Panc1 (cell line): ENCODE results near the gene COX7C. TPM values are rescaled to one million over a fixed set of nuclear protein-coding genes. Genes with fewer than 3 reads are reported as not detected.

Experiments used
- ATAC-seq: fragments of 200-7000 bp; cut with Tn5 transposase; 2 replicates; pipeline ENCODE4 v1.9.1; 2020; ENCODE audit warnings: mild to moderate bottlenecking, moderate library complexity
- BruUV-seq: library from RNA; stranded (reverse); fragments of 400-500 nt; replicated peaks from 2 replicates; lab custom pipeline; 2021; lab: Mats Ljungman, UMichigan
- CTCF ChIA-PET: fragments of 300-600 bp; sonication (Branson Sonifier 250); formaldehyde crosslinking; loops from one replicate; lab custom pipeline; 2022; ENCODE audit warnings: antibody characterized with exemption; lab: Charles Lee
- POLR2A ChIA-PET: fragments of 300-600 bp; sonication (Branson Sonifier 250); formaldehyde crosslinking; loops from one replicate; lab custom pipeline; 2022; ENCODE audit warnings: antibody characterized with exemption; lab: Charles Lee
- DNase-seq: peaks from one replicate; pipeline ENCODE4 v3.0.0-alpha.2; 2010; ENCODE audit warnings: low read depth, low spot score
- H3K27ac ChIP-seq: 2 replicates; pipeline ENCODE4 v1.5.1; 2011; ENCODE audit warnings: mild to moderate bottlenecking, low read length, inconsistent platforms
- H3K27me3 ChIP-seq: fragments of 200-500 bp; sonication (Bioruptor generic); 2 replicates; pipeline ENCODE4 v1.6.0; 2014; ENCODE audit warnings: low read length, inconsistent platforms; ENCODE audit not compliant: control insufficient read depth, insufficient read depth
- H3K36me3 ChIP-seq: fragments of 200-500 bp; sonication (Bioruptor generic); 2 replicates; pipeline ENCODE4 v1.5.1; 2014; ENCODE audit warnings: inconsistent platforms, mild to moderate bottlenecking, low read length, moderate library complexity; ENCODE audit not compliant: control insufficient read depth, insufficient read depth
- H3K4me1 ChIP-seq: 2 replicates; pipeline ENCODE4 v1.5.1; 2011; ENCODE audit warnings: inconsistent platforms, mild to moderate bottlenecking, low read length, moderate library complexity; ENCODE audit not compliant: control insufficient read depth, insufficient read depth
- H3K4me3 ChIP-seq, 2 experiments: 2 replicates each; pipeline ENCODE4 v1.5.1; 2011 to 2012; ENCODE audit warnings: low read depth in 2 of 2, low read length in 2 of 2, mild to moderate bottlenecking in 2 of 2, inconsistent platforms in 1 of 2, moderate library complexity in 1 of 2
- H3K9me3 ChIP-seq: fragments of 200-500 bp; sonication (Bioruptor generic); 2 replicates; pipeline ENCODE4 v1.5.1; 2014; ENCODE audit warnings: low read depth, mild to moderate bottlenecking, inconsistent platforms, low read length, moderate library complexity; ENCODE audit not compliant: control insufficient read depth, insufficient read depth
- POLR2AphosphoS5 ChIP-seq: IDR thresholded peaks from 2 replicates; pipeline ENCODE4 v1.6.1; 2012; ENCODE audit warnings: mild to moderate bottlenecking, low read depth, low read length, moderate library complexity
- SIN3A ChIP-seq: IDR thresholded peaks from 2 replicates; pipeline ENCODE4 v1.6.1; 2012; ENCODE audit warnings: low read depth, mild to moderate bottlenecking, low read length, moderate library complexity, borderline replicate concordance; ENCODE audit not compliant: insufficient read depth
- TCF7L2 ChIP-seq: IDR thresholded peaks from 2 replicates; pipeline ENCODE4 v1.6.1; 2011; ENCODE audit warnings: mild to moderate bottlenecking, low read depth, low read length, inconsistent platforms
- in situ Hi-C: cut with HindIII; loops from 2 replicates; pipeline ENCODE4 v1.10.0; 2016; ENCODE audit warnings: low sequenced_read_pairs, low pct_unique_long_range_greater_than_20kb
- intact Hi-C: fragments of 100-400 bp; cut with micrococcal nuclease; formaldehyde crosslinking; loops from one replicate; pipeline ENCODE4 v1.10.0; 2022; ENCODE audit not compliant: unreplicated experiment
- total RNA-seq: library from RNA; stranded (reverse); gene quantifications from one replicate; pipeline ENCODE4 v1.2.1, GENCODE V29; 2021; ENCODE audit not compliant: unreplicated experiment
- TF ChIP-seq, protein P1 (sequence below): fragments of 450-650 bp; IDR thresholded peaks from 2 replicates; pipeline ENCODE4 v1.5.1; 2017; ENCODE audit warnings: mild to moderate bottlenecking
- TF ChIP-seq, protein P2 (sequence below), 2 experiments: IDR thresholded peaks; 2 replicates each; pipeline ENCODE4 v1.6.1; 2011 to 2012; ENCODE audit warnings: low read depth in 2 of 2, control low read depth in 1 of 2, low read length in 1 of 2, mild to moderate bottlenecking in 1 of 2, moderate library complexity in 1 of 2; ENCODE audit not compliant: insufficient read depth in 1 of 2

COX7C gene
- total RNA-seq, 1 experiment from 2014 or later, result 536 TPM

DNA sequence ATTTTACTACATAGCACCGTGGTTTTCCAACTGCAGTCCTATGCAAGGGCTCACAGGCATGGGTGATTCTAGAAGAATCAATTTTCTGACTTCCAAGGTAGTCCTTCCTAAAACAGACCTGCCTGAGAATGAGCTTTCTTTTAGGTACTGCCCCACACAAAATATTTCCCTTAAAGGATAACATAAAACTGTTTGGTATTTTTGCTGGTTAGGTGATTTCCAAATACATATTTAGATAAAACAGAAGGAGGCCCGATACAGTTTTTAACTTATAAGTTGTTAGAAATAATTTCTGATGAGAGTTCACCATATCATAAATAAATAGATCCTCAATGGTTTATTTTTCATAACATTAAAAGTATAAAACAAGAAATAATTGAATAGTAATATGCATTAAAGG is 46.4 kb downstream of the COX7C start:
- POLR2A ChIA-PET, result no interaction called here
- Histone ChIP-seq H3K36me3 (no peaks in the 10 kb centered on the region), H3K4me3 (no peak overlapping the region), H3K27me3 (no peaks in the 10 kb centered on the region), H3K9me3 (no peaks in the 10 kb centered on the region), H3K4me1 (no peaks in the 10 kb centered on the region), H3K27ac (no peak overlapping the region)
- ATAC-seq, result no peak
- in situ Hi-C loops (no loop called here), intact Hi-C loops (no loop called here)
- DNase-seq, result no peak
- CTCF ChIA-PET, result no interaction called here
- TF ChIP-seq, protein P1, sequence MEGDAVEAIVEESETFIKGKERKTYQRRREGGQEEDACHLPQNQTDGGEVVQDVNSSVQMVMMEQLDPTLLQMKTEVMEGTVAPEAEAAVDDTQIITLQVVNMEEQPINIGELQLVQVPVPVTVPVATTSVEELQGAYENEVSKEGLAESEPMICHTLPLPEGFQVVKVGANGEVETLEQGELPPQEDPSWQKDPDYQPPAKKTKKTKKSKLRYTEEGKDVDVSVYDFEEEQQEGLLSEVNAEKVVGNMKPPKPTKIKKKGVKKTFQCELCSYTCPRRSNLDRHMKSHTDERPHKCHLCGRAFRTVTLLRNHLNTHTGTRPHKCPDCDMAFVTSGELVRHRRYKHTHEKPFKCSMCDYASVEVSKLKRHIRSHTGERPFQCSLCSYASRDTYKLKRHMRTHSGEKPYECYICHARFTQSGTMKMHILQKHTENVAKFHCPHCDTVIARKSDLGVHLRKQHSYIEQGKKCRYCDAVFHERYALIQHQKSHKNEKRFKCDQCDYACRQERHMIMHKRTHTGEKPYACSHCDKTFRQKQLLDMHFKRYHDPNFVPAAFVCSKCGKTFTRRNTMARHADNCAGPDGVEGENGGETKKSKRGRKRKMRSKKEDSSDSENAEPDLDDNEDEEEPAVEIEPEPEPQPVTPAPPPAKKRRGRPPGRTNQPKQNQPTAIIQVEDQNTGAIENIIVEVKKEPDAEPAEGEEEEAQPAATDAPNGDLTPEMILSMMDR, result no peak
- no peak for TF ChIP-seq SIN3A
- TF ChIP-seq, protein P2, sequence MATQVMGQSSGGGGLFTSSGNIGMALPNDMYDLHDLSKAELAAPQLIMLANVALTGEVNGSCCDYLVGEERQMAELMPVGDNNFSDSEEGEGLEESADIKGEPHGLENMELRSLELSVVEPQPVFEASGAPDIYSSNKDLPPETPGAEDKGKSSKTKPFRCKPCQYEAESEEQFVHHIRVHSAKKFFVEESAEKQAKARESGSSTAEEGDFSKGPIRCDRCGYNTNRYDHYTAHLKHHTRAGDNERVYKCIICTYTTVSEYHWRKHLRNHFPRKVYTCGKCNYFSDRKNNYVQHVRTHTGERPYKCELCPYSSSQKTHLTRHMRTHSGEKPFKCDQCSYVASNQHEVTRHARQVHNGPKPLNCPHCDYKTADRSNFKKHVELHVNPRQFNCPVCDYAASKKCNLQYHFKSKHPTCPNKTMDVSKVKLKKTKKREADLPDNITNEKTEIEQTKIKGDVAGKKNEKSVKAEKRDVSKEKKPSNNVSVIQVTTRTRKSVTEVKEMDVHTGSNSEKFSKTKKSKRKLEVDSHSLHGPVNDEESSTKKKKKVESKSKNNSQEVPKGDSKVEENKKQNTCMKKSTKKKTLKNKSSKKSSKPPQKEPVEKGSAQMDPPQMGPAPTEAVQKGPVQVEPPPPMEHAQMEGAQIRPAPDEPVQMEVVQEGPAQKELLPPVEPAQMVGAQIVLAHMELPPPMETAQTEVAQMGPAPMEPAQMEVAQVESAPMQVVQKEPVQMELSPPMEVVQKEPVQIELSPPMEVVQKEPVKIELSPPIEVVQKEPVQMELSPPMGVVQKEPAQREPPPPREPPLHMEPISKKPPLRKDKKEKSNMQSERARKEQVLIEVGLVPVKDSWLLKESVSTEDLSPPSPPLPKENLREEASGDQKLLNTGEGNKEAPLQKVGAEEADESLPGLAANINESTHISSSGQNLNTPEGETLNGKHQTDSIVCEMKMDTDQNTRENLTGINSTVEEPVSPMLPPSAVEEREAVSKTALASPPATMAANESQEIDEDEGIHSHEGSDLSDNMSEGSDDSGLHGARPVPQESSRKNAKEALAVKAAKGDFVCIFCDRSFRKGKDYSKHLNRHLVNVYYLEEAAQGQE (IDR thresholded peaks at IDR 0.05; ENCODE audit: insufficient read depth in 1 of 2, low read depth in 2 of 2, low read length in 1 of 2), result no peak
- TF ChIP-seq TCF7L2, result no peak
- TF ChIP-seq POLR2AphosphoS5, result no peak
- no TSS peak for BruUV-seq

DNA sequence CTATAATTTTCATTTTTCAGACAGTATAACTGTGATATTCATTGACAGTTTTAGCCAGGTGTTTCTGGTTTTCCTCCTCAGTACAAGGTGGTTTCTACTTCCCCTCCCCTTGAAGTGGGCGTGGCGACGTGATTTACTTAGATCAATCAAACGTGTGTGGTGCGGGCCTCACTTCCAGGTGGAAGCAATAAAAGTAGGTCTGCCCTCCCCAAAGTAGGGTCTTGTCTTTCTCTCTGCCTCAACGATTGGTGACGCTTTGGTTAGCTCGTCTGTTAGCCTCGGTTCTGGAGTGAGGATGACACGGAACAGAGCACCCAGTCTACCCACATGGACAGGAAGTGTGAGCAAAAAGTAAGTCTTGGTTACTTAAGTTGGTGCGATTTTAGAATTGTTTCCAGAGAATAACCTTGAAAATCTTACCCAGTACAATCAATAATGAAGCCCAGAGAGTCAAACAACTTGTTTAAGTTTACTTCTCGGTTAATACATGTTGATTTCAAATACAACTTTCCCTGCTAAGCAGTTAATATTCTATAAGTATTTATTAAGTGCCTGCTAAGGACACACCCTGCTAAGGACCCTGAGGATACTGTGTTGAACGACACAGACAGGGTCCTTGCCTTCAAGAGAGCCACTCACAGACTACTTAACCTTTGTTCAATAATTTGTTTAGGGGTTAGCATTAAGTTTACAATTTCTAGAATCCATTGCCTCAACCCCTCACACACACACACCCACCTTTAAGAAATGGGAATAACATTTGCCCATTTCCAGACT is 48.4 kb downstream of the COX7C start:
- CTCF ChIA-PET, result no interaction called here
- TF ChIP-seq SIN3A, result no peak
- no peak for TF ChIP-seq TCF7L2
- TF ChIP-seq, protein P2 (IDR thresholded peaks at IDR 0.05; ENCODE audit: insufficient read depth in 1 of 2, low read depth in 2 of 2, low read length in 1 of 2), result no peak
- TF ChIP-seq, protein P1, result no peak
- no peak for TF ChIP-seq POLR2AphosphoS5
- BruUV-seq, result no TSS peak

More for the DNA sequence above, 48.4 kb downstream of the COX7C start:
- no peak for ATAC-seq
- in situ Hi-C loops, result no loop called here
- no peaks in the 10 kb centered on the region for H3K27me3 ChIP-seq
- intact Hi-C loops, result no loop called here
- no peaks in the 10 kb centered on the region for H3K36me3 ChIP-seq
- no peaks in the 10 kb centered on the region for H3K4me1 ChIP-seq
- H3K9me3 ChIP-seq, result no peaks in the 10 kb centered on the region
- H3K27ac ChIP-seq, result no peak overlapping the region
- DNase-seq, result no peak
- POLR2A ChIA-PET, result no interaction called here
- no peak overlapping the region for H3K4me3 ChIP-seq
